ENCODE measurements around the gene NPIPA8.
"Not testable (repeated sequence)": the region's sequence is repeated elsewhere in the genome, so short reads cannot be mapped to it uniquely, and the experiment has no call there.

DNA sequence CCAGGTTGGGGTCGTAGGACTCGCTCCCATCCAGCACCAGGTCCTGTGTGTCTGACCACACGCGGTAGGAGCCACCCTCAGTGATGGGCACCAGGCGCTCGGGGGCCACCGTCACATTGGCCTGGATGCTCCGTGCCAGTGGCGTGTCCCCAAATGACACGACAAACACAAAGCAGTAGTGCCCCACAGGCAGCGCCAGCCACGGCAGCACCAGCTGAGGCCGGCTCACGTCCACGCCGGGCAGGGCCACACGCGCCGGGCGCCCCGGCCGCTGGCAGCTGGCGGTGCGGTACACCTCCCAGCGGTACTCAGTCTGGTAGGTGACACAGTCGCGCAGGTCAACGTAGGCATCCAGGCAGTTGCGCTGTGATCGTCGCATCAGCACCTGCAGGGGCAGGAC is 48.3 kb upstream of the NPIPA8 start:
- not testable (repeated sequence) for TF ChIP-seq CTCF, POLR2A (IDR thresholded peaks at IDR 0.05)
